Measurements from ENCODE around the gene MINDY4.

GRCh38 chr7:30852744-30853288, 81.6 kb downstream of the MINDY4 start:
- no peak for TF ChIP-seq YY1 (IDR thresholded peaks at IDR 0.05; ENCODE audit: insufficient read depth, insufficient read length)
- no peak for TF ChIP-seq ZNF274 (IDR thresholded peaks at IDR 0.05; ENCODE audit: low read depth, low read length)
- TF ChIP-seq SUZ12 (IDR thresholded peaks at IDR 0.05; ENCODE audit: extremely low read depth, insufficient read depth, insufficient read length) = no peak

Data from NT2/D1 (cell line).